ENCODE measurements around the gene DEPDC7.
A peak's percentile ranks its signal among the peaks of the same experiment; 100 is the strongest.
"Not testable (repeated sequence)": the region's sequence is repeated elsewhere in the genome, so short reads cannot be mapped to it uniquely, and the experiment has no call there.

DEPDC7 gene

DNA sequence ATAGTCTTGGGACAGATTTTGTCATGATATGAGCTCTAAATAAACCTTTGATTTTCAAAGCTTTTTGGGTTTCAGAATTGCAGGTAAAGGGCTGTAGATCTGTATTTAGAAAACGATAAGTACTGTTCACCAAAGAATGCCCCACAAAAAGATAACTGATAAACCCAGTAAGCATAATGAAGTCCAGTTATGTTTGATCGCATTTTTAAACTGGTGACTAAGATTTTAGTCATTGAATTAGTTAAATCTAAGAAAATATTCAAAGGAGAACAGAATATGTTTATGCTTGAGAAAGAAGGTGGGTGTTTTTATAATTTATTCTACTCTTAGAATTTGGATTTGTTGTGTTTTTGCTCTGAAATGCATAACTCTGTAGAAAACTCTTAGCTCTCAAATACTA, 11.6 kb downstream of the DEPDC7 start:
- no peak for DNase-seq

DNA sequence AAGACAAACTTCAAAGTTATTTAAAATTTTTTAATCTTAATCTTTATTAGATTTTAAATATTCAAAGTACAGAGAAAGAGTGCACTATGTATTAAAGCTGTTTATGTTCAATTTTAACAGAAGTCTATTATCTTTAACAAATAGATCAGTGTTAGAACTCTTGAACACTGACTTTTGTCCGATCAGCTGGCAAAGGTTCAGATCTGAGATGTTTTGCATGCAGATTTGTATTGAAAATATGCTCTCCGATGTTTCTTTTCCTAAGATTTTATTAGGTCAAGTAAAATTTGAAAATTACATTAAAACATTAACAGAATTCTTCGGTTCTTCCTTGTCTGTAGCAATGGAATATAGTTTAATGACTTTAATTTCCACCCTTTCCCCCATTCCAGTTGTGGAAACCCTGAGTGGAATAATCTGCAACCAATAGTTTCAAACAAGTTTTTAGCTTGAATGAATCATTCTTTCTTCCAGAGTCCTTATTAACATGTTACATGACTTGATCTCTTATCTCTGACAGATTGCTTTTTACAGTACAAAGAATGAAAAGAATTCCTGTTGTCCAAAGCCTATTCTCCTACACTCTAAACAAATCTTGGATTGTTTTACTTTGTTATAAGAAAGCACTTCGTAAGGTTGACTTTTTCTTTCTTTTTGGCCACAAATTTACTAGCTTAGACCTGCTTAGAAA, 12.3 kb downstream of the DEPDC7 start:
- peak; percentile 38 for DNase-seq

DNA sequence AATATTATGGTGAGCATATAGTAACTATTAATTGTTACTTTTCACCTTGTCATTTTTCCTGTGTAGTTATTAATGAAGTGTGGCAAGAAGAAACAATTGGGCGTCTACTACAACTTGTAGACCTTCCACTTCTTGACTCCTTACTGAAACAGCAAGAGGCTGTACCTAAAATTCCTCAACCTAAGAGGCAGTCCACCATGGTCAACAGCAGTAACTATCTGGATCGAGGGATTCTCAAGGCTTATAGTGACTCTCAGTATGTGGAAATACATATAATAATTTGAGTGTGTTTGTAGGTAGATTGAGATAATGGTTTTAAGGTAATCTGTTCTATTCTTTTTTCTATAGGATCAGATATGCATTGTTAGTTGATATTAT, 12.8 kb downstream of the DEPDC7 start:
- no peak for DNase-seq

DNA sequence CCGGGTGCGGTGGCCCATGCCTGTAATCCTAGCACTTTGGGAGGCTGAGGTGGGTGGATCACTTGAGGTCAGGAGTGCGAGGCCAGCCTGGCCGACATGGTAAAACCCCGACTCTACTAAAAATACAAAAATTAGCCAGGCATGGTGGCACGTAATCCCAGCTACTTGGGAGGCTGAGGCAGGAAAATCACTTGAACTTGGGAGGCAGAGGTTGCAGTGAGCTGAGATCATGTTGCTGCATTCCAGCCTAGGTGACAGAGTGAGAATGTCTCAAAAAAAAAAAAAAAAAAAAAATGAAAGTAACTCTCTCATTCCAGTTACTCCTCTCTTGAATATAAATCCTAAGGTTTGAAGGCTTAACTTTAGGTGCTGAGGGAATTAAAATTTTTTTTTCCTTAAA, 13.5 kb downstream of the DEPDC7 start:
- DNase-seq = not testable (repeated sequence)

DNA sequence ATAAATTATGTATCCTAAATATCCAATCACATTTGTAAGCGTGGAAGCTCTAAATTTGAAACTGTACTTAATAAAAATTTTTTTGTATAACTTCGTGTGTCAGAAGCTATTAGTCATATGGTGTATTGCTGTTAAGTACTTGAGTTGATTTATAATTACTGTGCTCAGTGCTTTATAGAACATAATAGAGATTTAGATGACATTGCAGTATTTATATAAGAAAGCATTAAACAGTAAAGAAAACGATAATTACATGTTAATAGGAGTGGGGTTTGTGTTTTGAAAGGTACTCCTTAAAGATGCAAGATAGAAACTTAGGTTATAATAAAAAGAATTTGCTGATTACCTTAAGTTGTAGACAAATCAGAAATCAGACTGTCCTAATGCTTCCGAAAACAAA, 17.8 kb downstream of the DEPDC7 start:
- no peak for DNase-seq

DNA sequence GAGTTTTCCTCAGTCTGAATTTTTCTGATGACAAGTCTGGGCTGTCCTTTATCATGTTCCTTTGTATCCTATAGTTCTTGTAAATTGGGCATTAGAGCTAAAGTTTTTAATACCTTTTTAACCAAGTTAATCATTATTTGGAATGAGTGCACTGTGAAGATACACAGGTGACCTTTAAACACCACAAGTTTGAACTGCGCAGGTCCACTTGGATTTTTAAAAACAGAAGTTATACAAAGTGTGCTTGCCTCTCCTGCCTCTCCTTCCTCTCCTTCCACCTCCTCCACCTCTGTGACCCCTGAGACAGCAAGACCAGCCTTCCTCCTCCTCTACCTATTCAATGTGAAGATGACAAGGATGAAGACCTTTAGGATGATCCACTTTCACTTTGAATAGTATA, 19.3 kb downstream of the DEPDC7 start:
- DNase-seq = no peak

DNA sequence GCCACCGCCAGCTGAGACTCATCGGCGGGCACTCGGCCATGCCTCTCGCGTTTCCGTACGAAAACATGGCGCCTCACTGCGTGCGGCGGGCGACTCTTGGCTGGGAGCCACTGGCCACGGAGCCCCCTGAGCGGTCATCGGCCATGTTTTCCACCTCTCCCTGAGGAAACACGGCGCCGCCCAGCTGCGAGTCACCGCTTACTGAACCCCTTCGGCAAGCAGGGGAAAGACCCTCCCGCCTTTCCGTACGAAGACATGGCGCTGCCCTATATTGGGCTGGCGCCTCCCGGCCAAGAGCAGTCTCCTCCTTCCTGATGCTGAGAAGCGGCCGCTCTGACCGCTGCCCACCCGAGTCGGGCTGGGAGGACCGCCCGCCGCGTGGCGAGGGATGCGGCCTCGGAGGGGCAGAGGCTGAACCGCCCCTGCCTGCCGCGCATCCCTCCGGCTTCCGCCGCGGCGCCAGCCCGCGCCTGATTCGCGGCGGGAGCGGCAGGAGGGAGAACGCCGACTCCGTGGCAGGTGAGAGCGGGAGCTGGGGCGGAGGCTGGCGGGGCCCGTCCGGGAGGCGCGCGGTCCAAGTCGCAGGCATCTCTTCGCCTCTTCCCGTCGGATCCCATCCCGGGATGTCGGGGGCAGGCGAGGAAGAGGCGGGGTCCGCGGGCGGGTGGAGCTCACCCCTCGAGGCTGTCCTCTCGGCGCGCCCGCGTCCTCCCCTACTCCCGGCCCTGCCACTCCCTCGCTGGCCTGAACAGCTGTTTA, 23.8 kb downstream of the DEPDC7 start, which contains the start of gene TCP11L1:
Gene TCP11L1, plus strand, starts transcription at position 299 of the 759 bp plus-strand sequence. CDS start 4,202 bp downstream, outside the sequence.
- peak; percentile 92 for DNase-seq

DNA sequence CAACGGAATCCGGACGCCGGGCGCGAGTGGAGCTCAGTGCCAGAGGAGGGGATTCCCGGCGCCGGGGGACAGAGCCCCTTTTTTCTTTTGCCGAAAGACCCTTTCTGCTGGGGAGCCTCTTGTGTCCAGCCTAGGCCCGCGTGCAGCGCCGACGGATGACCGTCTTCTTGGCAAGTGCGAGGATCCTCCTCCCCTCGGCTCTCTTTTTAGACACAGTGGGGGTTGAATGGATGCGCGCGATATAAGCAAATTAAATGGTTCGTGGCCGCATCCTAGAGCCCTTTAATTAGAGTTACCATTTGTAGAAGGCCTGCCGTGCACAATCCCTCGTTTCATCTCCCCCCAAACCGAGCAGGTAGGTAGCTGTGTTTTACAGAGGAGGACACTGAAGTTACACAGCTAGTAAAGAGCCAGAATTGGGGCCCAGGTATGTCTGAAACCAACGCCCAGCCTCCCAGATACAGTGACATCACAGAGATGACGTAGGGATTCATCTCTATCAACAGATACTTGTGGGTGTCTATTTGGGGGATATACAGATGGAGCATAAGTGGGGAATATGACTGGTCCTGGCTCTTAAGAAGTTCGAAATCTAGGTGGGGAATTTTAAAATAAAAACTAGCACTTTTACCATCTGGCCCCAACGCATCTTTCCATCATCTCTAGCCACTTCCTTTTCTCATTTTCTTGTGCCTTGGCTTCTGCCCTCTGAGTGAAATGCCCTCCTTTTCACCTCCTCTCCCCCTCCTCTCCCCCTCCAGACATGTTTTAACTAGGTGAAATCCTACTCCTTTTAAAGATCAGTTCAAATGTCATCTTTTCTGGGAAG, 24.6 kb downstream of the DEPDC7 start:
- no peak for DNase-seq

DNA sequence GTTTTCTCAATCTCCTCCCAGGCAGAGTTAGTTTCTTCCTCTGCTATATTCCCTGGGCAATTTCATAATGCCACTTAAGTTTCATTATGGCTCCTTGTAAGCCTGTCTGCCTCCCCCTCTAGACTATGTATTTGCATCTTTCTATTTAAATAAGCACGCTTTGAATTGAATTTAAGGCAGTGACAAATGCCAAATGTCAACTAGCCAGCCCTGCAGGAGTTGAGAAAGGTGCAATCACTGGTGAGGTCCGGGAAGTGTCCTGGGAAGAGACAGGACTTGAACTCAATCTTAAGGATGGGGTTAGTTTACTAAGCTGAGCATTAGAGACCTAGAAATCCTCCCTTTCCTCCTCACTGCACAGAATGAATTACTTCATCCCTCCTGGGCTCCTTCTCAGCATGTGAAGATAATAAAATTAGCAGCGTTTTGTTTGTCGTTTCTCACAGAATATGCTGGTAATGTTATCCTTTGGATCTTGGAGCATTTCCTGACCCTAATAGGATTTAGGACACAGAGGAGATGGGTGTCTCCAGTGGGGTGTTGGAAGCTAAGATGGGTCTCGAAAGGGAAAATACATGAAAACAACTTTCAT, 25.3 kb downstream of the DEPDC7 start:
- DNase-seq = no peak

DNA sequence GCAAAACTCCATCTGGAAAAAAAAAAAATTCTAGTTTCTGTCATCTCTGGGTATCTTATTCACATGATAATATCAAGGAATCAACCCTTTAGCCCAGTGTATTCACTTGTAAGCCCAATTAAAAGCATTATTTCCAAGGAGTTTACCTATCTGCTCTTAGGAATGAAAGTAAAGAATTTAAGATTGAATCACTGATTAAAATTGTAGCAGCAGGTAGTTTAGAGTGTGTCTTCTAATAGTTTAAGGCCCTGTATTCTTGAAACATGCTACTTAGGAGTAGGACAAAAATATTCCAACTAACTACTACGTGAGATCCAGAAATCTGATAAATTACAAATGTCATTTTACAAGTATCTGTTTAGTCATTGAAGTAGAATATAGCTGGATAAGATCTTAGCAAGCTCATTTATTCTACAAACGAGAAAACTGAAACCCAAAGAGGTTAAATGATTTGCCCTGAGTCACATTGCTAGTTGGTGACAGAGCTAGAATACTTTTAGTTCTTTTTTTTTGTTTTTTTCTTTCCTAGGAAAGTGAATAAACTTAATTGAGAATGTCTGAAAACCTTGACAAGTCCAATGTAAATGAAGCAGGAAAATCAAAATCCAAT, 27.6 kb downstream of the DEPDC7 start:
- no peak for DNase-seq

DNA sequence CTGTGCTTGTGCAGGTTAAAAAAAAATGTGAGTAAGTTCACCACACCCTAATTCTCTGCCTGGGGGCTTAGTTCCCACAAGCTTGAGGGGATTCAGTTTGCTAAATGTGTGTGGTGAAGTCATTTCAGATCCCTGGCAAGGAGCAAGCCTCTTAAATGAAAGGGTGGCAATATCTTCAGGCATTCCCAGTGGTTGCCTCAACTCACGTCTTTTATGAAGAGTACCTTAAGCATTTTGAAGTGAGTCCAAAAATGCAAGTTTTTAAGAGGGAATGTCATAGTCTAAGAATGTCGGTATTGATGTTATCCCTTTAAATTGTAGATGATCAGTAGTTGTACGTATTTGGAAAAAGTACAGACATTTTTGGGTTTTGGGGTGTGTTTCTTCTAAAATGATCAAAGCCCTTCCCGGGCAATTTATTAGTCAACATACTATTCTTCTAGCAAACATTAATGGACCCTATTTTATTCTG, 28.6 kb downstream of the DEPDC7 start:
- peak; percentile 85 for DNase-seq

DNA sequence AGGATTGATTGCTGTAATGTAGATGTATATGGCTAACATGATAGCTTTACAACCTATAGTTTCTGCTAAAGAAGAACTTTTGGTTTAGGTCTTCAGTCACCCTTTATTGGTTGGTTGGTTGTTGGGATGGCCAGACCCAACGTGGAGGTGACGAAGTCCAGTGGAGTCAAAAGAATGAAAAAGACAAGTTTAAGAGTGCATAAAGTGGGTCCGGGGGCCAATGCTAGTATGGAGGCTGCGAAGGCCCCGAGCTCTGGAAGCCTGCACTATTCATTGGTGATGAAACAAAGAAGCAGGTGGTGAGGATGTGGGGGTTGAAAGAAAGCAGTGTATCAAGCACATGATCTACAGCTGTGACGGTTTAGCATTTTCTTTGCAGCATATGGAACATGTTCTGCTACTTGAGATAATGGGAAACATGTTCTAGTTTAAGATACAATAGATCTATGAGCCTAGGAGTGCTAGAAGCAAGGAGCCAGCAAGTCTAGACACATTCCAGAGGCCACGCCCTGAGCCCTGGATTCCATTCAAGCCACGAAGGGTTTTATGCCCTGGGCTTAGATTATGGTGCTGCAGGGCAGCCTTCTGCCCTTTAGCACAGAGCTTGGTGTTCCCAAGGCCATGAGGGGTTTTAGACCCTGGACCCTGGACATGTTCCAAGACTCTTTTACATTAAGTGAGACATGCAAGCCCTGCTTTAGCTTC, 30.0 kb downstream of the DEPDC7 start:
- peak; percentile 50 for DNase-seq

DNA sequence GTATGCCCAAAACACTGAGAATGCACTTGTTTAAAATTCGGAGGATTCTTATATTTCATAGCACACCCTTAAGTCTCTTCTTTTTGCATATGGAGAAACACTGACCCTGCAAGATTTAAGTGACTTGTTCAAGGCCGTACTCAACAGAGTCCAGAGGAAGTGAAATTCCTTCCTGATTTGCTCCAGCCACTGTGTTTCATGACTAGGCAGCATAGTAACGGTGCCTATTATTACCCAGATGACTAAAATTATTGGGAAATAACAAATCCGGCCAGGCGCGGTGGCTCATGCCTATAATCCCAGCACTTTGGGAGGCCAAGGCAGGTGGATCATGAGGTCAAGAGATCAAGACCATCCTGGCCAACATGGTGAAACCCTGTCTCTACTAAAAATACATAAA, 33.0 kb downstream of the DEPDC7 start:
- DNase-seq = not testable (repeated sequence)

DNA sequence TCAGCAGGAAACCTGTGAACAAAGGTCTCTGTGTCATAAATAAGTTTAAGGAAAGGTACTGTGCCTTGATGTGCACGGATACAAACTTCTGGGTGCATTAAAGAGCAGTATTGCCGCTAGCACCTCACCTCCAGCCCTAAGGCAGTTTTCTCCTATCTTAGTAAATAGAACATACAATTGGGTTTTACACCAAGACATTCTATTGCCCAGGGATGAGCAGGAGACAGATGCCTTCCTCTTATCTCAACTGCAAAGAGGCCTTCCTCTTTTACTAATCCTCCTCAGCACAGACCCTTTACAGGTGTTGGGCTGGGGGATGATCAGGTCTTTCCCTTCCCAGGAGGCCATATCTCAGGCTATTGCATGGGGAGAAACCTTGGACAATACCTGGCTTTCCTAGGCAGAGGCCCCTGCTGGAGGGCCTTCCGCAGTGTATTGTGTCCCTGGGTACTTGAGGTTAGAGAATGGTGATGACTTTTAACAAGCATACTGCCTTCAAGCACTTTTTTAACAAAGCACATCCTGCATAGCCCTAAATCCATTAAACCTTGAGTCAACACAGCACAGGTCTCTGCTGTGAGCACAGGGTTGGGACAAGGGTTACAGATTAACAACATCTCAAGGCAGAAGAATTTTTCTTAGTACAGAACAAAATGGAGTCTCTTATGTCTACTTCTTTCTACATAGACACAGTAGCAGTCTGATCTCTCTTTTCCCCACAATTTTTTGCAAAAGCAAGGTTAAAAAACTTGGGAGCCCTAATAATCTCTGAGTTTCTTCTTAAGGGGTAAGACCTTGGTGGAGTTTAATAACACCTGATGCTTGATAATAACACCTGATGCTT, 34.1 kb downstream of the DEPDC7 start:
- DNase-seq = not testable (repeated sequence)

DNA sequence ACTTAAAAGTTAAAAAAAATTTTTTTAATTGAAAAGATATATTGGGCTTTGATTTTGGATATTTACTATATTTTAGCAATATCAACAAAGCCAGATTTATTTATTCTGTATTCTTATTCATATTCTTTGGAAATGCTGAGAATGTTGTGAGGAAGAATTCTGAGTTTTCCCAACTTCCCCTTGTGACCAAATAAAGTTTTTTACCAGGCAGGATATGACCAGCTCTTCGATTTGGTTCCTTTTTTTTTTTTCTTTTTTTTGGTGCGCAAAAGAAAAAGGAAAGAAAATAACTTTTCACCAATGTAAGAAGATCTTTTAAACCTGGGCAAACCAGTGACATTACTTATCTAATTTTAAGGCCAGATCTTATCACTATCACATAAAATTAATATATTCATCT, 36.6 kb downstream of the DEPDC7 start:
- DNase-seq = no peak

DNA sequence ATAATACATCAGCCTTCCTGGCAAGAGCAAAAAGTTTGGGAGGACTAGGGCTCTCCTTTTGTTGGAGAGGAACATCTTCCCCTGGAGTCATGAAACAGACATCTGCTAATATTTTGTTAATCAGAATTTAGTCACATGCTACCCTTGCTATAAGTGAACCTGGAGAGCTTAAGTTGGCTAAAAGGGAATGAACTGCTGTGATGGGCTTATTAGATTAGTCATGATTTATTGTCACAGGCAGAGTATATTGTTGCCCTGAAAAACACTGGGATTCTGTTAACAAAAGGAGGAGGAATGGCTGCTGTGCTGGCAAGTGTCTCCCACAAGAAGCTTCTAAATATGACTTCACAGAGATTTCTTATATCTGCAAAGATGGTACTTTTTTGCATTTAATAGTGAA, 39.7 kb downstream of the DEPDC7 start:
- no peak for DNase-seq

DNA sequence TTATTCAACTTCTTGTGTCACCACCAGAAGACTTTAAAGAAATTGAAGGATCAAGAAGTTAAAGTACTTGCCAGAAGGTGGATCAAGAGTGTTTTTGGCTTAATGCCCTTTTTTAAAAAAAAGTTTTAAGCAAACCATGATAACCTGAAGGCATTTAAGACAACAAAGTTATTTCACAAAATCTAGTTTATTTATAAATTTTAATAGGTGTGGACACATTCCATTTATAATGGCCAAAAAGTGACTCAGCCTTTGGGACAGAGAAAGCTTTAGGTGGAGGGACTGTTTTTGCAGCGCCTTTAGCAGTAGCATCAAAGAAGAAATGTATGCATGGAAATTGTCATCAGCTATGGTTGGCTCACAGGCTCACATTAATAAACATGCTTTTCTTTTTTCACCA, 41.6 kb downstream of the DEPDC7 start:
- no peak for DNase-seq

DNA sequence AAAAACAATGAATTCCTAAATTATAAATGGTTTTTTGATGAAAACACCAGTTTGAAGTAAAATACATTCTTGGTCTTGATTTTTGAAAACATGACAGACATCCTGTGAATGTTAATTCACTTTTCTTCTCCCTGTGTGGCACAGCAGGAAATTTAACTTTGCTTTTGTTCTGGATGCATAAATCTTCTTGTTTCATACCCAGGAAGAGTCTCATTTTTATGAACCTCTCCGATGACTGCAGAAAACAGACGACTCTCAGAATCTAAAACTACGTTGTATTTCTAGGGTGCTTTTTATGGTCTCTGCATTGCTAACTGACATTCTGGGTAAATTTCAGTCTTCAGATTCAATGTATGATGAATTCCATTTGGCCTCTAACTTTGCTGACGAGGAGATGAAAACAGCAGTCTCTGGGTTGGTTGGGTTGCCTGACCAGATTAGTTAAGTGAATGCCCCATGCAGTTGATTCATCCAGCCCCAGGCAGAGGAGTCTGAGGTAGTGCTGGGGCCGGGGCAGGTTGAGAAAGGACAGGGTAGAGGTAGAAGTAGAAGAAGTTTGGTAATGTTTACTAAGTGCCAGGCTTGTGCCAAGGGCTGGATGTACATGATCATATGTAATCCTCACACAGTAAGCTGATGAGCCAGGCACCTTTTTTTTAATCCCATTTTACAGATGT, 43.8 kb downstream of the DEPDC7 start:
- DNase-seq = no peak

DNA sequence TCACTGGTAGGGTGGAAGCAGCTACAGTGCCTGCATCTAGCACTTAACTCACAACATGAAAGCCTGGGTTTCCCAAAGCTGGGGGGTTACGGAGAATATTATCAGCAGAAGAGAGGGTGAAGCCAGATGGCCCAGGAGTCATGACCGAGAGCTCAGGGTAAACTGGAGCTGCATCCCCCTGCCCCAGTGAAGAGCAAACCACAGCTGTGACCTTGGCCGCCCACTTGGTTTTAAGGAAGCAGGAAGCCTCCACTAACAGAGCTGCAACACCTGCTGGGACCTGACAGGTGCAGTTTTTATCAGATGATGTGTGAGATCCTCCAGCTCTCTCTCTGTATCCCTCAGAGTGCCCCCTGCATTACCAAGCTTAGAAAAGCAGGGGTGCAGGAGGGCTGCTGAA, 44.6 kb downstream of the DEPDC7 start:
- DNase-seq = no peak

DNA sequence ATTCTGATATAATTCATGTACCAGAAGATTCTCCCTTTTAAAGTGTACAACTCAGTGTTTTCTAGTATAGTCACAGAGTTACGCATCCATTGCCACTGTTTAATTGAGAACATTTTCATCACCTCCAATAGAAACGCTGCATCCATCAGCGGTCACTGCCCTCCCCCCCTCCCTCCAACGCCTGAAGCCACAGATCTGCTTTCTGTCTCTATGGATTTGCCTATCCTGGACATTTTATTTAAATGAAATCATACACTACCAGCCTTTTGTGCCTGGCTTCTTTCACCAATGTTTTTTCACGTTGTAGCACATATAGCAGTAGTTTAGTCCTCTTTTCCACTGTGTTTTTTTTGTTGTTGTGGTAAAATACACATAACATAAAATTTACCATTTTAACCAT, 46.5 kb downstream of the DEPDC7 start:
- no peak for DNase-seq

Measured in NCI-H226 (cell line).